Effector memory CD4-positive, alpha-beta T cell (primary cell): ENCODE measurements around the gene NKX2-1.

Experiments
- DNase-seq, 3 donors: peaks; one replicate each; pipeline ENCODE4 v3.0.0-alpha.2; 2020
- H3K27ac ChIP-seq: 2 replicates; pipeline ENCODE4 v1.7.0; 2013; ENCODE audit warnings: mild to moderate bottlenecking, low read length, moderate library complexity; ENCODE audit not compliant: insufficient read depth, poor library complexity, severe bottlenecking
- H3K27me3 ChIP-seq: replicated peaks from 2 replicates; pipeline ENCODE4 v1.7.0; 2013; ENCODE audit warnings: mild to moderate bottlenecking, low read length; ENCODE audit not compliant: insufficient read depth, control insufficient read depth, poor library complexity, severe bottlenecking
- H3K36me3 ChIP-seq: 2 replicates; pipeline ENCODE4 v1.7.0; 2013; ENCODE audit warnings: mild to moderate bottlenecking, low read length, moderate library complexity; ENCODE audit not compliant: control insufficient read depth, insufficient read depth
- H3K4me1 ChIP-seq: 2 replicates; pipeline ENCODE4 v1.7.0; 2013; ENCODE audit warnings: low read length, mild to moderate bottlenecking; ENCODE audit not compliant: control insufficient read depth, insufficient read depth, poor library complexity, severe bottlenecking
- H3K4me3 ChIP-seq: 2 replicates; pipeline ENCODE4 v1.7.0; 2013; ENCODE audit warnings: low read length, low read depth, mild to moderate bottlenecking; ENCODE audit not compliant: insufficient read depth, poor library complexity, severe bottlenecking
- H3K9me3 ChIP-seq: 2 replicates; pipeline ENCODE4 v1.7.0; 2013; ENCODE audit warnings: mild to moderate bottlenecking, low read length, moderate library complexity; ENCODE audit not compliant: control insufficient read depth

Gene NKX2-1

DNA sequence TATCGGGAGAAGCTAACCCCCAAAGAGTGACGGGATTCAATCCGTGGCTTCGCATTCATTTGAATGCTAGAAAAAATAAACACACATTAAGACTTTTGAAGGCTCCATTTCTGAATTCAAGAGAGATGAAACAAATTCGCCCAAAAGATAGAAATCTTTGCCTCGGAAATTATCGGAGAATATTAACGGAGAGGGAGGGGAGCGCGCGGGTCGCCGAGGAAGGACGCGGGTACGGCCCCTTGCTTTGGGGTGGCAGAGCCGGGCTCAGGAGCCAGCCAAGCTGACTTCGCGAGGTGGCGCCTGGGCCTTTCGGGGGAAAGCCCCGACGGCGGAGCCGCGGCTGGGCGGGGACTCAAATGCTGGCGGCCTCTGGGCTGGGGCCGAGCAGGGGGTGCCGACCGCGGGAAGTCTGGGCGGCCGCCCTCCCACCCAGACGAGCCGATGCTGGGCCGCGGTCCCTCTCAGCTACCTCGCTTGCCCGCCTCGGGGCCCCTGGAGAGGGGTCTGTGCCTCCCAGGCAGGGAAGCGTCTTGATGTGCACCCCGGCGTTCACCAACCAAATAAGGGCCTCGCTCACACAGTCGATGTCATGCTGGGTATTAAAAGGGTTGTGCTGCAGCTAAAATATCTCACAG, 14.7 kb downstream of the NKX2-1 start:
- no peak for DNase-seq
- Histone ChIP-seq H3K4me3 (no peak overlapping the region), H3K9me3 (no peaks in the 10 kb centered on the region), H3K36me3 (no peaks in the 10 kb centered on the region), H3K4me1 (peaks cover 5% of the 10 kb centered on the region), H3K27ac (no peak overlapping the region), H3K27me3 (peaks cover 40% of the 10 kb centered on the region)

DNA sequence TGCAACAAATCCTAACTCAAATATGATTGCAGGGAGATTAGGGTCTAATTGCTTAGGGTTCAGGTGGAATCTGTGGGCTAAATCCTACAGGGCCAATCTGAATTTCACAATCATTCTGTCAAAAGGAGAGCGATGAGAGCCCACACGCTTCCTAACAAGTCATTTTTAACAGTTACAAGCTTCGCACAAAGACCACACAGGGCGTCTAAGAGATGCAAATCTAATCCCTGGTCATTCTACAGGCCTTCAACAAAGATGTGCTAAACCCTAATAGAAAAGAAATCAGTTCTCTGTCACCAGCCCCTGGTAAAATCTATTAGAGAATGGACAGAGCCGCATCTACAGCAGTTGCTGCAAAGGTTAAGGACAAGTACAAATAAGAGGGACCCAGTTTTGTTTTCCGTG, 15.3 kb downstream of the NKX2-1 start:
- Histone ChIP-seq H3K9me3 (no peaks in the 10 kb centered on the region), H3K36me3 (no peaks in the 10 kb centered on the region), H3K27ac (no peak overlapping the region), H3K4me1 (peaks cover 5% of the 10 kb centered on the region), H3K27me3 (peaks cover 40% of the 10 kb centered on the region), H3K4me3 (no peak overlapping the region)
- no peak for DNase-seq

DNA sequence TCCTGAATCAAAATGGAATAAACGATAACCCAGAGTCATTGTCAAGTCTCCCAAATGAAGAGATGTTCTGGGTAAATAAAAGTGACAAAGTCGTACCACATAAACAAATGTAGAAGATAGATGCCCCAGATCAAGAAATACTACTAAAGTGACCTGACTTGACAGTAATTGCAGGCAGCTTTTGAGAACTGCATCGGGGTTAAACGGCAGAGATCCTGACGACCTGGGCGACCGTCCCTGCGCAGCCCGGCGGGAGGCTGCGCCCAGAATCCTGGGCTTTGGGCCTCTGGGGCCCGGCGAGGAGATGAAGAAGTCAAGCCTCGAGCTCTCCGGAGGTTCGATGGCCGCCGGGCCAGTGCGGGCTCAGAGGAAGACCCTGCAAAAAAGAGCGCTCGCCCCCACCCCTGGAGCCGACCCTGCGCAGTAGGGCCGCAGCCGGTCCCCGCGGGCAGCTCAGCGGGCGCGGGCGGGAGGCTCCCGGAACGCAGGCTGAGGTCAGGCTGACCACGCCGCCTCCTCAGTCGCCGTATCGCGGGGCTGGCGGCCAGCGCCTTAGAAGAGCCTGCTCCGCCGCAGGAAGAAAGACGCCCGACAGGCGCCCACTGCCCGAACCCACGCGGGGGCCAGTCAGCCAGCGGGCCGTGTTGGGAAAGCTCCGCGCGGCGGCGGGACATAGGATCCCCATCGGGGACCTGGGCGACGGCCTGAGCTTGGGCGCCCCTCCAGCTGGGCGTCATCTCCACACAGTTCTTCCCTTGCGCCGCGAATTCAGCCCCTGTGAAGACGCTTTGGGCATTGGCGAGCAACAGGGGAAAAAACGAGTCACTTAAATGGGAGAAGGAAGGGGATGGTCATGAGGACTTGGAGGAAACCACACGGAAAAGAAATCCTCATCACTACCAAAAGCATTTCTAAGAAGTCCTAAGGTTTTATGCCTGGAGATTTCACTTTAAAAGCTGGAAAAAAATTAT, 16.0 kb downstream of the NKX2-1 start:
- Histone ChIP-seq H3K9me3 (no peaks in the 10 kb centered on the region), H3K27me3 (peaks cover 40% of the 10 kb centered on the region)

DNA sequence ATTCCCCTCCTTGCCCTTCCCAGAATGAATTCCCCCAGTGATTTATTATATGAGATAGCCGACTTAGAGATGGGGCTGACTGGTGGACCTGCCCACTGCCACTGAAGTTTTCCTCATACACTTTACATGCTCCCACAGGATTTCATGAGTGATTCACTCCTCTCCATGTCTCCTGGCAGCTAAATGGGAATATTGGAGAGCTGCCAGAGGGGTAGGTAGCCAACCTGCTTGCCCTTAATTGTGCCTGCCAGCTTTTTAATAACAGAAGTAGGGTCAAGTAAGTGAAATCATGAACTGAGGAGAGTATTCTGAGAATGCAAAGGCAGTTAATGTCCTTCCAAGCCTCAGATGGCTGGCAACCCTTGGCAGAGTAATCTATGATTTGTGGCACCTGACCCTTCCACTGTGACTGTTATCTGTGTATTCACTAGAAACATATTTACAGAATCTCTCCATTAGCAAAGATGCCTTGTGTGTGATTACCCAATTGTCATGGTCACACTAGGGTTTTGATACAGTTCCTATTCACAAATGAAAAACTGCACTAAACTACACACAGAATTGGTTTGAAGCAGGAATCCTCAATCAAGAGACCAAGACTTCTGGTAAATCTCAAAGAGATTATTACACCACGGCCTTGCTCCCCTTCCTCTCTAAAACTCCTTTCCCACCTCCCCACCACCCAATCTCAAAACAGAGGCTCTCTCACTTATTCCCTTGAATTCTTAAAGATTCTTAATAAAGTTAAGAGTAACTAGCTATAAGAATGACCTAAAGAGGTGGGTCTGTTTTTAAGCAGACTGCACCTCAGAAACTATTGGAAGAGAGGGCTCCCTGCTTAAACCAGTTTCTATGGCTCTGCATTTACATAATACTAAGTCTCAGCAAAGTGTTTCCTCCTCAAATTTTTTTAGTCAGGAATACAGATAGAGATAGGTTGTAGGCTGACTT, 17.2 kb downstream of the NKX2-1 start:
- Histone ChIP-seq H3K36me3 (no peaks in the 10 kb centered on the region), H3K9me3 (no peaks in the 10 kb centered on the region), H3K4me1 (peaks cover 5% of the 10 kb centered on the region), H3K27ac (no peak overlapping the region), H3K27me3 (peaks cover 40% of the 10 kb centered on the region), H3K4me3 (no peak overlapping the region)
- DNase-seq: no peak

More for the DNA sequence above, 16.0 kb downstream of the NKX2-1 start:
- Histone ChIP-seq H3K4me3 (no peak overlapping the region), H3K36me3 (no peaks in the 10 kb centered on the region), H3K27ac (no peak overlapping the region), H3K4me1 (peaks cover 5% of the 10 kb centered on the region)
- no peak for DNase-seq

DNA sequence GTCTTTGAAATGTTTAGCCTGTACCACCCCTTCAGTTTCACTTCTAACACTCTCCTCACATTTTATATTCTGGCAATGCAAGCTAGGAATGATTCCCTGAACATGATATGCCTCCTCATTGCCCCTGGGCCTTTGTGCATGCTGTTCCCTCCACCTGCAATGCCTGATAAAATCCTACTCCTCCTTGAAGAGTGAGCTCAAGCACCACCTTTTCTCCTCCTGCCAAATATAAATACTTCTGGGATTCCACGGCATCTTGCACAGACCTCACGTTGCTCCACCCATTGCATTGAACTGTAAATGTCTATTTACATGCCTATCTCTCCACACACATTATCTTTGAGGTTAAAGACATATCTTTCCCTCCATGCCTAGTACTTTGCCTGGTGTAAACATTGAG, 21.1 kb downstream of the NKX2-1 start:
- Histone ChIP-seq H3K27me3 (peaks cover 12% of the 10 kb centered on the region), H3K27ac (no peak overlapping the region), H3K4me1 (no peaks in the 10 kb centered on the region), H3K36me3 (no peaks in the 10 kb centered on the region), H3K4me3 (no peak overlapping the region), H3K9me3 (no peaks in the 10 kb centered on the region)
- no peak for DNase-seq

DNA sequence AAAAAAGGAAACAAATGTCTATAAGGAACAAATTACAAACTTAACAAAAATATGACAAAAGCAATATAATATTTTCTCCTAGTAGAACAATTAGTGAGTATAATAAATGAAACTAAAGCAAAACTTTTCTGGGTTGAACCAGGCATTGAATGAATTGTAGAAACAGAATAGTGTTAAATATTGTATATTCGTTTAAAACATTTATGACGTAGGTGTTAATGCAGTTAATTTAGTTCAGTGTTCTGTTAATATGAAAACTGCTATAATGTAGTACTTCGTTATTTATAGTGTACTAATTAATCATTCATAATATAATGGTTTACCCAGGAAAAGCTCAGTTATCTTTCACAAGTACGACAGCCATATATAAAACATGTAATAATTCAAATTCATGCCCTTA, 23.7 kb downstream of the NKX2-1 start:
- DNase-seq: no peak
- H3K27ac ChIP-seq: no peak overlapping the region
- H3K27me3 ChIP-seq: peaks cover 8% of the 10 kb centered on the region
- no peak overlapping the region for H3K4me3 ChIP-seq
- H3K9me3 ChIP-seq: no peaks in the 10 kb centered on the region
- H3K36me3 ChIP-seq: no peaks in the 10 kb centered on the region
- H3K4me1 ChIP-seq: no peaks in the 10 kb centered on the region

DNA sequence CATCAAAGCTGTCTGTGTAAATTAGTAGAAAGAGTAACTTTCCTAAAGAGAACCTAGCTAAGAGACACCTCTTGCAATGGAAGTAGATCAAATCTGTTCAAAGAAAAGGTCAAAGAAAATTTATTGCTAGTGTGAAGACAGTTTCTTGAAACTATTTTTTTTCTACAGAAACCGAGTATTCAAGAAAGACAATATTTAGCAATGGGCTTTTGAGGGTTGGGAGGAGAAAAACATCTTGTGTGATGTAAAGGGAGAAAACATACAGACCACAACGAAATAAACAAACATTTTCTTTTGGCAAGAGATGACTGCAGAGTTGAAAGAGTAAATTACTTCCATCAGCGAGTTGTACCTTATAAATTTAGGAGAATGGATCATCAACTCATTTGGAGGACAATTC, 24.4 kb downstream of the NKX2-1 start:
- Histone ChIP-seq H3K27ac (no peak overlapping the region), H3K9me3 (no peaks in the 10 kb centered on the region), H3K4me1 (no peaks in the 10 kb centered on the region), H3K36me3 (no peaks in the 10 kb centered on the region), H3K27me3 (peaks cover 10% of the 10 kb centered on the region), H3K4me3 (no peak overlapping the region)
- DNase-seq: no peak

DNA sequence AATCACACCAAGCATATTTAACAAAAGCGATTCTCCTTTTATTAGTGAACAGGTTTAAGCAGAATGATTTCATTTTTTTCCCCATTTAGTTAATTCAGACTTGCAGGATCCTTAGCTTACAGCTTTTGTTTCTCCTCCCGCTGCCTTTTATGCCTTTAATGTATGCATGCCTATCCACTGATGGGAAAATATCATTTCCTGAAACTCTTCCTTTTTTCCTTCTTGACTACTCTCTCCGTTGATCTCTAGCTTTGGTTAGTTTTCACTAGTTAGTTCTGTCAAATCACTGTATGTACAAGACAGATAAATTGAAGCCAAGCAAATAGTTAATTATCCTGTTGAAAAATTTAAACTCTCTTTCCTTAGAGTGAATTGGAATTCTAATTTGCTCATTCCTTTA, 26.3 kb downstream of the NKX2-1 start:
- Histone ChIP-seq H3K4me3 (no peak overlapping the region), H3K4me1 (no peaks in the 10 kb centered on the region), H3K36me3 (no peaks in the 10 kb centered on the region), H3K9me3 (no peaks in the 10 kb centered on the region), H3K27ac (no peak overlapping the region), H3K27me3 (peaks cover 10% of the 10 kb centered on the region)
- no peak for DNase-seq

DNA sequence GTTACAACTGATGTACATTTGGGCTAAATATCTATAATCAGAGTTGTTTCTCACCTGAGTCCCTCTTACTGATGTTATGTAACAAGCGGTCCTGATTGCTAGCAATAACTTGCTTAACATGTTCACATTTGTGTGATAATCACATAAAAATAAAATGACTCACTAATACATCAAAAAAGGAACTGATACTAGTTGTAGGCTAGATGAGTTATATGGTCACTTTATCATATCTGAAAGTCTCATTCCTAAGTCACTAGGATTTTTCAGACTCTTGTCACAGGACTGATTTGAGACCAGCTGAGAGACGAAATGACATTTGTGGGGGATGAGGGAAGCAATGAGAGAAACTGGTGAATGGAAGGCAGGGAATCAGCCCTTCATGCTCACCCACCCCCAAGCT, 34.3 kb downstream of the NKX2-1 start:
- Histone ChIP-seq H3K27me3 (no peaks in the 10 kb centered on the region), H3K27ac (no peak overlapping the region), H3K9me3 (no peaks in the 10 kb centered on the region), H3K36me3 (no peaks in the 10 kb centered on the region), H3K4me3 (no peak overlapping the region), H3K4me1 (no peaks in the 10 kb centered on the region)
- DNase-seq: no peak
